ENCODE results near the gene ELAVL4.

Gene ELAVL4

DNA sequence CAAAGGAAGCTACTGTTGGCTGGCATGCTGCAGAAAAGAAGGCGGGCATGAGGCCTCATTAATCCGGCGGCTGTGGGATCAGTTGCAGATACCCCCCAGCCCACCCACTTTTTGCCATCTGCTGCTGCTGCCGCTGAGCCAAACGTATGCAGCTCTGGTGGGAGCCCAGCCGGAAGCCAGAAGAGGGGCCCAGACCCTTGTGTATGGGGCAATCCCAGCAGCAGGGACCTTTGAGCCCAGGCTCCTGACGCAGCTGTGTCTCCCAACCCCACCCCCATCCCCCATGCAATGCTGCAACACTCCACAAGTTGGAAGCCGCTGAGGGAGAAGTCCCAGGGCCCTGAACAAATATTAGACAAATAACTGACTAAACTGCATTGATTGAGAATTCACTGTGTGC lies 106.0 kb downstream of the ELAVL4 start:
- no peaks in the 10 kb centered on the region for H4K20me1 ChIP-seq (ENCODE audit: low read depth, low read length)
- TF ChIP-seq EZH2phosphoT487 (conservative IDR thresholded peaks at IDR 0.05; ENCODE audit: low read length): no peak
- TF ChIP-seq, protein P1, sequence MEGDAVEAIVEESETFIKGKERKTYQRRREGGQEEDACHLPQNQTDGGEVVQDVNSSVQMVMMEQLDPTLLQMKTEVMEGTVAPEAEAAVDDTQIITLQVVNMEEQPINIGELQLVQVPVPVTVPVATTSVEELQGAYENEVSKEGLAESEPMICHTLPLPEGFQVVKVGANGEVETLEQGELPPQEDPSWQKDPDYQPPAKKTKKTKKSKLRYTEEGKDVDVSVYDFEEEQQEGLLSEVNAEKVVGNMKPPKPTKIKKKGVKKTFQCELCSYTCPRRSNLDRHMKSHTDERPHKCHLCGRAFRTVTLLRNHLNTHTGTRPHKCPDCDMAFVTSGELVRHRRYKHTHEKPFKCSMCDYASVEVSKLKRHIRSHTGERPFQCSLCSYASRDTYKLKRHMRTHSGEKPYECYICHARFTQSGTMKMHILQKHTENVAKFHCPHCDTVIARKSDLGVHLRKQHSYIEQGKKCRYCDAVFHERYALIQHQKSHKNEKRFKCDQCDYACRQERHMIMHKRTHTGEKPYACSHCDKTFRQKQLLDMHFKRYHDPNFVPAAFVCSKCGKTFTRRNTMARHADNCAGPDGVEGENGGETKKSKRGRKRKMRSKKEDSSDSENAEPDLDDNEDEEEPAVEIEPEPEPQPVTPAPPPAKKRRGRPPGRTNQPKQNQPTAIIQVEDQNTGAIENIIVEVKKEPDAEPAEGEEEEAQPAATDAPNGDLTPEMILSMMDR (IDR thresholded peaks at IDR 0.05; ENCODE audit: insufficient read depth, low read length, poor library complexity, severe bottlenecking): no peak
- no peaks in the 10 kb centered on the region for H3K9me2 ChIP-seq (replicated peaks; ENCODE audit: insufficient read depth, low read length)
- H3K27me3 ChIP-seq (ENCODE audit: low read length): no peaks in the 10 kb centered on the region
- no peak overlapping the region for H3K4me3 ChIP-seq (ENCODE audit: insufficient read depth, low read length, poor library complexity, severe bottlenecking)
- H3K9ac ChIP-seq (ENCODE audit: low read length): no peak overlapping the region
- H3K79me2 ChIP-seq (ENCODE audit: insufficient read depth, low read length): no peaks in the 10 kb centered on the region
- H3K9me3 ChIP-seq (ENCODE audit: insufficient read depth, low read length): no peaks in the 10 kb centered on the region
- no peak overlapping the region for H3K27ac ChIP-seq (ENCODE audit: low read depth, low read length)
- no peak overlapping the region for H2AFZ ChIP-seq (ENCODE audit: low read depth, low read length, severe bottlenecking)
- no peaks in the 10 kb centered on the region for H3K36me3 ChIP-seq (ENCODE audit: low read length)
- H3K4me2 ChIP-seq (ENCODE audit: low read depth, low read length, poor library complexity, severe bottlenecking): no peak overlapping the region
- H3F3A ChIP-seq (ENCODE audit: insufficient read depth): no peaks in the 10 kb centered on the region

DNA sequence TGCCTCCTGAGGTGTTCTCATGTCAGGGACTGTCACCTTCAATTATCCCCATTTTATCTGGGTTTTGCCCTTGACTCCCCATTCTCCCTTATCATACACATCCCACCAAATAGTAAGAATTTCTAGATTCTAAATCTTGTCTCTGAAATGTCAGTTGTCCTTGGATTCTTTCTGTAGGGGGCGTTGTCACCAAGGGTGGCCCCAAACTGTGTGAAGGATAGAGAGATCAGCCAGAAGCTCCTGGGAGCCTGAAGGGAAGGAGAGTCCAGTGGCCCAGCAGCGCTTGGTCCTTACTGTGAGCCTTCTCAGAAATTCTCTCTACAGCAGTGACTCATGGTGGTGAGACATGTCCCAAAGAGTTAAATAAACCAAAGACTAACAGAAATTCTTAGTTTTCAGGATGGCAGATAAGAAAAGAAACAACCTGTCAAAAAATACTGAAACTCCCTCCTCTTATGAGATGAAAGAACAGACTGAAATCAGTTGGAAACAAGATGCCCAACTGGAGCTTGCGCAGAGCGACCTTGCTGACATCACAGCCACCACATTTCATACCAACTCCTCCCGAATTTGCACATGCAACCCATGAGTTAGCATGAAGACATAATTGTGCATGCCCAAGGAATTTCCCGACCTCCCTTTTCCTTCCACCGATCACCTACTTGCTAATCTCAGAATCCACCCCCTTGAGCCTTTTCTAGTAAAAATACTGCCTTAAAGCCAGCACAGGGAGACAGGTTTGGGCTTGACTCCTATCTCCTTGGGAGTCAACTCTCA lies 109.8 kb downstream of the ELAVL4 start:
- H2AFZ ChIP-seq (ENCODE audit: low read depth, low read length, severe bottlenecking): no peak overlapping the region
- H3K4me3 ChIP-seq (ENCODE audit: insufficient read depth, low read length, poor library complexity, severe bottlenecking): no peak overlapping the region
- H3K27ac ChIP-seq (ENCODE audit: low read depth, low read length): no peak overlapping the region
- no peaks in the 10 kb centered on the region for H3K9me3 ChIP-seq (ENCODE audit: insufficient read depth, low read length)
- no peak overlapping the region for H3K4me2 ChIP-seq (ENCODE audit: low read depth, low read length, poor library complexity, severe bottlenecking)
- no peaks in the 10 kb centered on the region for H3K27me3 ChIP-seq (ENCODE audit: low read length)
- H3K79me2 ChIP-seq (ENCODE audit: insufficient read depth, low read length): no peaks in the 10 kb centered on the region
- H3F3A ChIP-seq (ENCODE audit: insufficient read depth): no peaks in the 10 kb centered on the region
- no peak for TF ChIP-seq EZH2phosphoT487 (conservative IDR thresholded peaks at IDR 0.05; ENCODE audit: low read length)
- TF ChIP-seq, protein P1 (IDR thresholded peaks at IDR 0.05; ENCODE audit: insufficient read depth, low read length, poor library complexity, severe bottlenecking): no peak
- no peaks in the 10 kb centered on the region for H3K36me3 ChIP-seq (ENCODE audit: low read length)
- no peaks in the 10 kb centered on the region for H4K20me1 ChIP-seq (ENCODE audit: low read depth, low read length)
- no peak overlapping the region for H3K9ac ChIP-seq (ENCODE audit: low read length)
- H3K9me2 ChIP-seq (replicated peaks; ENCODE audit: insufficient read depth, low read length): no peaks in the 10 kb centered on the region

DNA sequence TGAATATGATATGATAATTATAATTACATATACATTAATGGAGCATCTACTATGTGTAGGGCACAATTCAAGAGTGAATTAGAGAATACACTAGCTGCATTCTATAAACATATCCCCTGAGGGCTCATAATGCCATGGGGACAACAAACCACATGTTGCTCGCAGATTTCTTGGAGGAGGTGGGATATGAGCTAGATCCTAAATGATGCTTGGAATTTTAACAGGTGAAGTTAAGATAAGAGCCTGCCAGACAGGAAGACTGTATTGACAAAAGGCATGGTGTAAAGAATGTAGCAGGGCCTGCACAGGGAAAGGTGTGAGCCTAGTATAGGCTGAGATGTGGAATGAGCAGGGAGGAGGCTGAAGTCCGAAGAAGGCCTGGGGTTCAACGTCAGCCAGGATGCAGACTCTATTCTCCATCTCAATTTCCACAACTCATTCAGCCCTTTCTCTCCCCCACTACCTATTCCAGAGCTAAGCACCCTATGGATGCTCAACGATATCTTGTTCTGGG lies 120.2 kb downstream of the ELAVL4 start:
- Histone ChIP-seq H3K36me3 (ENCODE audit: low read length) (no peaks in the 10 kb centered on the region), H3K79me2 (ENCODE audit: insufficient read depth, low read length) (no peaks in the 10 kb centered on the region), H3K9ac (ENCODE audit: low read length) (no peak overlapping the region), H3K4me3 (ENCODE audit: insufficient read depth, low read length, poor library complexity, severe bottlenecking) (no peak overlapping the region), H3K27me3 (ENCODE audit: low read length) (no peaks in the 10 kb centered on the region), H3K4me2 (ENCODE audit: low read depth, low read length, poor library complexity, severe bottlenecking) (no peak overlapping the region), H2AFZ (ENCODE audit: low read depth, low read length, severe bottlenecking) (no peak overlapping the region), H3K9me3 (ENCODE audit: insufficient read depth, low read length) (peaks cover 8% of the 10 kb centered on the region; the same call in 1 of the 2 replicates), H3F3A (ENCODE audit: insufficient read depth) (no peaks in the 10 kb centered on the region), H4K20me1 (ENCODE audit: low read depth, low read length) (no peaks in the 10 kb centered on the region), H3K27ac (ENCODE audit: low read depth, low read length) (no peak overlapping the region), H3K9me2 (replicated peaks; ENCODE audit: insufficient read depth, low read length) (no peaks in the 10 kb centered on the region; the same call in 1 of the 2 replicates)
- TF ChIP-seq, protein P1 (IDR thresholded peaks at IDR 0.05; ENCODE audit: insufficient read depth, low read length, poor library complexity, severe bottlenecking): no peak
- TF ChIP-seq EZH2phosphoT487 (conservative IDR thresholded peaks at IDR 0.05; ENCODE audit: low read length): no peak

All from SU-DHL-6 (cell line).